Midbrain (tissue), 1 donor: Measurements from ENCODE around the gene CYTH1.
A peak's percentile ranks its signal among the peaks of the same experiment; 100 is the strongest.

Experiments
- DNase-seq: peaks from one replicate; lab custom pipeline; 2025; lab: John Stamatoyannopoulos, UW

The CYTH1 gene

GRCh38 chr17:78781893-78782304 lies at the start of gene CYTH1:
CYTH1 (minus strand) TSS chr17:78782273; CDS start chr17:78782223, 50 bp downstream.
- DNase-seq = no peak

GRCh38 chr17:78829477-78829876 lies 47.4 kb upstream of the CYTH1 start:
- DNase-seq = no peak

- no peak for DNase-seq
Measured at GRCh38 chr17:78828470-78829185, 46.6 kb upstream of the CYTH1 start.

- peak; percentile 9 for DNase-seq
Measured at GRCh38 chr17:78826836-78827509, 44.9 kb upstream of the CYTH1 start.

- DNase-seq = no peak
Measured at GRCh38 chr17:78826421-78826820, 44.3 kb upstream of the CYTH1 start.

- DNase-seq = no peak
Measured at GRCh38 chr17:78825696-78826095, 43.6 kb upstream of the CYTH1 start.

GRCh38 chr17:78824240-78824639 lies 42.2 kb upstream of the CYTH1 start:
- no peak for DNase-seq

GRCh38 chr17:78823282-78824046 lies 41.4 kb upstream of the CYTH1 start:
- no peak for DNase-seq

- DNase-seq = no peak
Measured at GRCh38 chr17:78822552-78822951, 40.5 kb upstream of the CYTH1 start.

GRCh38 chr17:78821961-78822360 lies 39.9 kb upstream of the CYTH1 start:
- no peak for DNase-seq

- DNase-seq = no peak
Measured at GRCh38 chr17:78820841-78821240, 38.8 kb upstream of the CYTH1 start.

- no peak for DNase-seq
Measured at GRCh38 chr17:78819806-78820792, 38.0 kb upstream of the CYTH1 start.

- no peak for DNase-seq
Measured at GRCh38 chr17:78819402-78819801, 37.3 kb upstream of the CYTH1 start.

GRCh38 chr17:78818932-78819331 lies 36.9 kb upstream of the CYTH1 start:
- no peak for DNase-seq

GRCh38 chr17:78818152-78818846 lies 36.2 kb upstream of the CYTH1 start:
- DNase-seq = no peak

GRCh38 chr17:78817123-78817522 lies 35.0 kb upstream of the CYTH1 start:
- DNase-seq = no peak

- DNase-seq = no peak
Measured at GRCh38 chr17:78815696-78816095, 33.6 kb upstream of the CYTH1 start.

- no peak for DNase-seq
Measured at GRCh38 chr17:78812855-78813254, 30.8 kb upstream of the CYTH1 start.

- no peak for DNase-seq
Measured at GRCh38 chr17:78808163-78808562, 26.1 kb upstream of the CYTH1 start.

- no peak for DNase-seq
Measured at GRCh38 chr17:78806451-78806850, 24.4 kb upstream of the CYTH1 start.

- no peak for DNase-seq
Measured at GRCh38 chr17:78805301-78805700, 23.2 kb upstream of the CYTH1 start.
